ENCODE measurements around the gene TSPAN9.

- TF ChIP-seq GABPA (IDR thresholded peaks at IDR 0.05; ENCODE audit: low read depth) (no peak), CTCF (IDR thresholded peaks at IDR 0.05; ENCODE audit: insufficient read depth, low read length) (no peak), POLR2AphosphoS5 (IDR thresholded peaks at IDR 0.05; ENCODE audit: low read depth) (no peak)
Measured at GRCh38 chr12:3204143-3204542, 127.0 kb downstream of the TSPAN9 start.
